ENCODE measurements around the gene EFNB2.

DNA sequence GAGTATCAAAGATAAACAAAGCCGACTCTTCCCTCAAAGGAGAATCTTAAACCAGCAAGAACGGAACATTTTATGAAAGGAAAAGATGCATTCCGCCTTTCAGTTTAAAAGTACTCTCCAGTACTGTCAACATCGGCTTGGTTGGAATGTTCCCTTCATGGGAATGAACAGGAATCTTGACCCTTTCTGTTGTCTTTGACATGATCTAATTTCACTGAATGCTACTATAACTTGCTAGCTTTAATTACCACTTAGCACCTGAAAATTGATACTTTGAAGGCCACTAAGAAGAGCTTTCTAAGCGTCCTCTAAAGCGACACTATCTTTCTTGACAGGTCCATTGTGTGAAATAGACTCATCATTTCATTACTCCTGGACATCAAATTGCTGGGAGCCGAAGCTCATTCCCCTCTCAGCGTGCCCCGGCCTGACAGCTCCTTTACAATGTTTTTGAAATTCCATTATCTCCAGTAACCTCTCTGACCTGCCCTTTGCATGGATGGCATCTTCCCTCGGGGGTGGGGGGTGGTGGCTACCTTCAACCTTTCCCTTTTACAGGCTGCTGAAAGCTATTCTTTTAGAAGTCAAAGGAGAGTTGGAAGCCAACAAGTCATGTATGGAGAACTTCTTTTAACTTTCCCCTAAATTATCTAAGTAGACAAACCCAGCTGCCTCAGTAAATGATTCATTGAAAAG, 67.9 kb downstream of the EFNB2 start:
- TF ChIP-seq, protein P1, sequence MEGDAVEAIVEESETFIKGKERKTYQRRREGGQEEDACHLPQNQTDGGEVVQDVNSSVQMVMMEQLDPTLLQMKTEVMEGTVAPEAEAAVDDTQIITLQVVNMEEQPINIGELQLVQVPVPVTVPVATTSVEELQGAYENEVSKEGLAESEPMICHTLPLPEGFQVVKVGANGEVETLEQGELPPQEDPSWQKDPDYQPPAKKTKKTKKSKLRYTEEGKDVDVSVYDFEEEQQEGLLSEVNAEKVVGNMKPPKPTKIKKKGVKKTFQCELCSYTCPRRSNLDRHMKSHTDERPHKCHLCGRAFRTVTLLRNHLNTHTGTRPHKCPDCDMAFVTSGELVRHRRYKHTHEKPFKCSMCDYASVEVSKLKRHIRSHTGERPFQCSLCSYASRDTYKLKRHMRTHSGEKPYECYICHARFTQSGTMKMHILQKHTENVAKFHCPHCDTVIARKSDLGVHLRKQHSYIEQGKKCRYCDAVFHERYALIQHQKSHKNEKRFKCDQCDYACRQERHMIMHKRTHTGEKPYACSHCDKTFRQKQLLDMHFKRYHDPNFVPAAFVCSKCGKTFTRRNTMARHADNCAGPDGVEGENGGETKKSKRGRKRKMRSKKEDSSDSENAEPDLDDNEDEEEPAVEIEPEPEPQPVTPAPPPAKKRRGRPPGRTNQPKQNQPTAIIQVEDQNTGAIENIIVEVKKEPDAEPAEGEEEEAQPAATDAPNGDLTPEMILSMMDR (conservative IDR thresholded peaks at IDR 0.05; ENCODE audit: low read depth, low read length): no peak
- TF ChIP-seq EZH2 (IDR thresholded peaks at IDR 0.05; ENCODE audit: borderline replicate concordance, low read depth, low read length, poor library complexity, severe bottlenecking): no peak
